NB4 (cell line): Measurements from ENCODE around the gene PASD1.

Source experiments
- MYC ChIP-seq: IDR thresholded peaks from 2 replicates; pipeline ENCODE4 v1.6.1; 2011; ENCODE audit warnings: low read depth, low read length
- POLR2A ChIP-seq: IDR thresholded peaks from 2 replicates; pipeline ENCODE4 v1.6.1; 2011; ENCODE audit warnings: mild to moderate bottlenecking; ENCODE audit not compliant: insufficient read length; ENCODE audit errors: extremely low read depth
- TF ChIP-seq, protein P1 (sequence below): IDR thresholded peaks from one replicate; pipeline ENCODE4 v1.5.1; 2012; ENCODE audit warnings: low read depth, low read length
- TF ChIP-seq, protein P2 (sequence below): IDR thresholded peaks from 2 replicates; pipeline ENCODE4 v1.6.1; 2011; ENCODE audit warnings: low read depth, low read length

DNA sequence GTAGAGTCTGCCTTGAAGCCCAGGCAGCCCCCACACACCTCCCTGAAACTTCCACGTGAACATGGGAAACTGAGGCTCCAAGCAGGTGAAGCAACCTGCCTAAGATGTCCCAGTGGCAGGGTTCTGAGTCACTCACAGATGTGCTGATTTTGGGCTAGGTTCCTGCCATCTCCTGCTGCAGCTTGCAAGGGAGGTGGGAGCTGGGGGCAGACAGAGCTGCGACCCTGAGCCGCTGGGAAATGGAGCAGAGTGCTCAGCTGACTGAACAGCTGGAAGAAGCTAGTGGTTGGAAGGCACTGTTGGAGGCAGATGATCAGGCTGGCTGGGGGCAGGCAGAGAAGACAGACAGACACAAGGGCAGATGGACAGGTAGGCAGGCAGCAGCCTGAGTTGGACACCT lies 148.8 kb downstream of the PASD1 start:
- TF ChIP-seq, protein P1, sequence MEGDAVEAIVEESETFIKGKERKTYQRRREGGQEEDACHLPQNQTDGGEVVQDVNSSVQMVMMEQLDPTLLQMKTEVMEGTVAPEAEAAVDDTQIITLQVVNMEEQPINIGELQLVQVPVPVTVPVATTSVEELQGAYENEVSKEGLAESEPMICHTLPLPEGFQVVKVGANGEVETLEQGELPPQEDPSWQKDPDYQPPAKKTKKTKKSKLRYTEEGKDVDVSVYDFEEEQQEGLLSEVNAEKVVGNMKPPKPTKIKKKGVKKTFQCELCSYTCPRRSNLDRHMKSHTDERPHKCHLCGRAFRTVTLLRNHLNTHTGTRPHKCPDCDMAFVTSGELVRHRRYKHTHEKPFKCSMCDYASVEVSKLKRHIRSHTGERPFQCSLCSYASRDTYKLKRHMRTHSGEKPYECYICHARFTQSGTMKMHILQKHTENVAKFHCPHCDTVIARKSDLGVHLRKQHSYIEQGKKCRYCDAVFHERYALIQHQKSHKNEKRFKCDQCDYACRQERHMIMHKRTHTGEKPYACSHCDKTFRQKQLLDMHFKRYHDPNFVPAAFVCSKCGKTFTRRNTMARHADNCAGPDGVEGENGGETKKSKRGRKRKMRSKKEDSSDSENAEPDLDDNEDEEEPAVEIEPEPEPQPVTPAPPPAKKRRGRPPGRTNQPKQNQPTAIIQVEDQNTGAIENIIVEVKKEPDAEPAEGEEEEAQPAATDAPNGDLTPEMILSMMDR: no peak
- TF ChIP-seq, protein P2, sequence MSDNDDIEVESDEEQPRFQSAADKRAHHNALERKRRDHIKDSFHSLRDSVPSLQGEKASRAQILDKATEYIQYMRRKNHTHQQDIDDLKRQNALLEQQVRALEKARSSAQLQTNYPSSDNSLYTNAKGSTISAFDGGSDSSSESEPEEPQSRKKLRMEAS: no peak
- TF ChIP-seq POLR2A: no peak
- no peak for TF ChIP-seq MYC
